Loucy (cell line): ENCODE results near the gene JPH2.

Experiments
- EZH2phosphoT487 ChIP-seq: fragments of 200-600 bp; IDR thresholded peaks from 2 replicates; pipeline ENCODE4 v1.6.1; 2018; ENCODE audit warnings: antibody characterized with exemption, mild to moderate bottlenecking, moderate library complexity, borderline replicate concordance
- TF ChIP-seq, protein P1 (sequence below): fragments of 200-600 bp; sonication (generic); conservative IDR thresholded peaks from 2 replicates; pipeline ENCODE4 v1.5.1; 2014; ENCODE audit warnings: mild to moderate bottlenecking, antibody characterized with exemption, low read length

DNA sequence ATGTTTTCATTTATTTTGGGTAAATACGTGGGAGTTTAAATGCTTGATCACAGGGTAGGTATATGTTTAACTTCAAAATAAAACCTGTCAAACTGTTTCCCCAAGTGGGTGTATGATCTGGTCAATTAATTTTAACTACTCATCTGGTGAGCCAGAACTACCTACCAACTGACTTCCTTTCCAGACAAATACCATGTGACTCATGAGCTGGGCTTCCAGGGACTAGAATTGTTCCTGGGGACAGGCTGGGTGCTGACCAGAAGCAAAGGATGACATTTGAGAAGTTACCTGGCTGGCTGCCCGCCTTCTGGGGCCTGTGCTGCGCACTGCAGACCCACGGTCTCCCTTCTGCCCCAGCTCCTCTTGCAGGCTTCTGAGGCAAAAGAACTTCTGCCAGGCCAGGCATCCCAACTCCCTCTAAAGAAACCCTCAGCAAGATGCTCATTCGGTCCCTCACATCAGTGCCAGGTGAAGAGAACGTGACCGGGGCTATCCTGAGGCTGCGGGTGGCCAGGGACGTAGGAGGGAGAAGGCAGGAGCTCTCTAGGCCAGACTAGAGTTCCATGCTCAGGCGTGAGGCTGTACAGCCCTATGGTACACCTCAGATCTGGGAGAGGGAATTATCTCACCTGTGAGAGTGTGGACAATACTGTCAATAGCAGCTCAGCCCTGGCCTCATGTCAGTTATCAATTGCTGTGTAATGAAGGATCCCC lies 103.6 kb downstream of the JPH2 start:
- TF ChIP-seq, protein P1, sequence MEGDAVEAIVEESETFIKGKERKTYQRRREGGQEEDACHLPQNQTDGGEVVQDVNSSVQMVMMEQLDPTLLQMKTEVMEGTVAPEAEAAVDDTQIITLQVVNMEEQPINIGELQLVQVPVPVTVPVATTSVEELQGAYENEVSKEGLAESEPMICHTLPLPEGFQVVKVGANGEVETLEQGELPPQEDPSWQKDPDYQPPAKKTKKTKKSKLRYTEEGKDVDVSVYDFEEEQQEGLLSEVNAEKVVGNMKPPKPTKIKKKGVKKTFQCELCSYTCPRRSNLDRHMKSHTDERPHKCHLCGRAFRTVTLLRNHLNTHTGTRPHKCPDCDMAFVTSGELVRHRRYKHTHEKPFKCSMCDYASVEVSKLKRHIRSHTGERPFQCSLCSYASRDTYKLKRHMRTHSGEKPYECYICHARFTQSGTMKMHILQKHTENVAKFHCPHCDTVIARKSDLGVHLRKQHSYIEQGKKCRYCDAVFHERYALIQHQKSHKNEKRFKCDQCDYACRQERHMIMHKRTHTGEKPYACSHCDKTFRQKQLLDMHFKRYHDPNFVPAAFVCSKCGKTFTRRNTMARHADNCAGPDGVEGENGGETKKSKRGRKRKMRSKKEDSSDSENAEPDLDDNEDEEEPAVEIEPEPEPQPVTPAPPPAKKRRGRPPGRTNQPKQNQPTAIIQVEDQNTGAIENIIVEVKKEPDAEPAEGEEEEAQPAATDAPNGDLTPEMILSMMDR: no peak
- no peak for TF ChIP-seq EZH2phosphoT487
